RPMI7951 (cell line): ENCODE results near the gene MKKS. TPM values are rescaled to one million over a fixed set of nuclear protein-coding genes. Genes with fewer than 3 reads are reported as not detected.
"Not testable (repeated sequence)": the region's sequence is repeated elsewhere in the genome, so short reads cannot be mapped to it uniquely, and the experiment has no call there.

Experiments
- DNase-seq: peaks from one replicate; pipeline ENCODE4 v3.0.0-alpha.2; 2012; ENCODE audit warnings: low read depth
- total RNA-seq: library from RNA; depleted of rRNA; stranded (reverse); fragments of >200 nt; shearing (Covaris generic); gene quantifications from 2 replicates; pipeline ENCODE4 v1.2.3, GENCODE V29; 2014

The MKKS gene
- total RNA-seq, 1 experiment from 2014 or later, result 29.7 TPM

- DNase-seq, result no peak
These were observed 15.2 kb upstream of the MKKS start for GRCh38 chr20:10449270-10449669.

- DNase-seq, result peak; percentile 49
These were observed 14.5 kb upstream of the MKKS start for GRCh38 chr20:10448270-10449156.

DNA sequence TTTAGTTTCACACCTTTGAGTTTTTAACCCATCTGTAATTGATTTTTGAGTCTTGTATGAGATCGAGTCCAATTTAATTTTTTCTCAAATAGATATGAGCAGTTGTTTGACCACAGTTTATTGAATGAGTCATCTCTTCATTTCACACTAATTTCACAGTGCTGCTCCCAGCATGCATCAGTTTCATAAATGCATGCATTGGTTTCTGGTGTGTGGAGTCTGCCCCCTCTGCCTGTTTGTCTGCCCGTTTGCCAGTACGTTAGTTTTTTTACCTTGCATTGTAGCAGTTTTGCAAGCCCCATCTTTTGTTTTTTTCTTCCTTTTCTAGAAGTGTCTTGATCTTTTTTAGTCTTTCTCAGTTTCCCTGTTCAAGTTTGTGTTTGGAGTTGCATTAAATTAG, 13.0 kb upstream of the MKKS start:
- DNase-seq, result peak; percentile 88

GRCh38 chr20:10445758-10446157, 11.7 kb upstream of the MKKS start:
- no peak for DNase-seq

- DNase-seq, result no peak
These were observed 9.9 kb upstream of the MKKS start for GRCh38 chr20:10443936-10444335.

DNA sequence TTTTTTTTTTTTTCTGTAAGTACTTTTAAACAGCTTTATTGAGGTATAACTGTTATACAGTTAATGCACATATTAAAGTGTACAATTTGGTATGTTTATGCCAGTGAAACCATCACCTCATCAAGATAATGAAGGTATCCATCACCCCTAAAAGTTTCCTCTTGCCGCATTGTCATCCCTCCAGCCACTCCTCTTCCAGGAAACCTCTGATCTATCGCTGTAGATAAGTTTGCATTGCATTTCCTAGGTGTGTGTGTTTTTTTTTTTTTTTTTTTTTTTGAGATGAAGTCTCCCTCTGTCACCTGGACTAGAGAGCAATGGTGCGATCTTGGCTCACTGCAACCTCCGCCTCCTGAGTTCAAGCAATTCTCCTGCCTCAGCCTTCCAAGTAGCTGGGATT, 4.2 kb upstream of the MKKS start:
- no peak for DNase-seq

DNA sequence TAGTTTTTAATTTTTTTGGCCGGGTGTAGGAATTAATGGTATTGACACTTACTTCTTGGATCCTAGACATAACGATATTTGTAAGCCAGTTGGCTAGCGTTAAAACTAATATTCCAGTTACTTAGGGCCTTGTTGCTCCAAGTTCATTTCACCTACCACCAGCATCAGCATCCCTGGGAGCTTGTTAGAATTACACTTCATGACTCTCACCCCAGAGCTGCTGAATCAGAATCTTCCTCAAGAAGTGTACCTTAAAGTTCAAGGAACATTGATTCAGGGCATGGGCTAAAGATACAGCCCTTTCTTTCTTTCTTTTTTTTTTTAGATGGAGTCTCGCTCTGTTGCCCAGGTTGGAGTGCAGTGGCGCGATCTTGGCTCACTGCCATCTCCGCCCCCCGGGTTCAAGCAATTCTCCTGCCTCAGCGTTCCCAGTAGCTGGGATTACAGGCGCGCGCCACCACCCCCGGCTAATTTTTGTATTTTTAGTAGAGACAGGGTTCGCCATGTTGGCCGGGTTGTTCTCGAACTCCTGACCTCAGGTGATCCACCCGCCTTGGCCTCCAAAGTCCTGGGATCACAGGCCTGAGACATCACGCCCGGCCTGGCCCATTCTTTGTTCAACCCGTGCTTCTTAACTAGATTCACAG, 2.2 kb upstream of the MKKS start:
- no peak for DNase-seq

DNA sequence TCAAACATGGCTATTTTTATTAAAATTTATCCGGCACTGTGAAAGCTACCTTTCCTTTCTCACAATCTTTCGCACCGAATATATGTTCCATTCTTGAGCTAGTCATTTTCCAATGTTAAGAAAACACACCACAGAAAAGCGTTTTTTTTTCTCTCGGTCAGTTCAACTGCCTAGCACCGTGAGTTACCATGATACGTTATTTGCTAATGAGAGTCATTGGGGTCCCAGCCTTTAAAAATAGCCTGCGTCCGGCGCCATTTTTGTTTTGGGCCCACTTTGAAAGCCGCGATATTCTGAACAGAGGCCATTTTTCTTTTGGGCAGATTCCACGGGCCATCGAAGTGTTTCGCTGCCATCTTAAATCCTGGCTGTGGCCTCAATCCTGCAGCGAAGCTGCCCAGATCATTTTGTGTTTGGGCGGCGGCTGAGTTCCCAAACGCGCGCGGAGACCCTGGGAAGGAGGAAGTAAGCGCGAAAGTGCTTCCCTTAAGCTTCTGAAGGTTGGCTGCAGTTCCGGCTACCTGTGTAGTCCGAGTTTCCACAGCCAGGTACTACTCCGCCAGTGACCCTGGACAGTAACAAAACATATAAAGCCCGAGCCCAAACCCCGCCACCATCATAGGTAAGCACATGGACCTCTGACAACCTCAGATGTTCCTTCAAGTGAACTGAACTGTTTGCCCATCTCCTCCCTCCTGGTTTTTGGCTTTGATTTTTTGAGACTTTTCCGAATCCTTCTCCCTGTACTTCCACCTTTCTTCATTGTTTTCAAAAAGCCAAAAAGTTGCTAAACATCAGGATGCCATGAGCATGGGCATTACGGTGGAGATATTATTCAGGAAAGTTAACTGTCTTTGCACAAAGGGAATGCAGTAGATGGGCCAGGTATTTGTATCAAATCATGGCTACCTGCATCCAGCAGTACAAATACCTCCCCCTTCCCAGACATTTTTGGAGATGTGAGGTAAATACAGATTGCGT, 1.1 kb upstream of the MKKS start, which contains the start of gene SLX4IP:
TSS of gene SLX4IP (plus strand) at position 474 of the 981 bp plus-strand sequence. CDS start 22,900 bp downstream, outside the sequence.
- peak; percentile 97 for DNase-seq

DNA sequence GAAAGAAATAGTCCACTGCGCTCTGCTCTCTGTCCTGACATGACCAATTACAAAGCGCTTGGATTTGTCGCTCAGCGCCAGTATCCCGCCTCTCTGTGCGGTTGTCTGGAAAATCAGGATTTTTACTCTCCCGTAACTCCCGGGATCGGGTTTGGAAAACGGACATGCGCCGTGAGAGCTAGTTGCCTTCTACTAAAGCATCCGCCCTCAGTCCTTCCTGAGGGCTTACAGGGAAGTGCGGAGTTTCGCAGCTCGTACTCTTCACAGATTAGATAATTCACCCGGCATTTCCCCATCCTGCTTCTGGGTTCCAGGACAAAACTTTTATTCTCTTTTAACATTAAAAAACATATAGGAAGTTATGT, 427 bp upstream of the MKKS start:
- DNase-seq, result peak; percentile 100

DNA sequence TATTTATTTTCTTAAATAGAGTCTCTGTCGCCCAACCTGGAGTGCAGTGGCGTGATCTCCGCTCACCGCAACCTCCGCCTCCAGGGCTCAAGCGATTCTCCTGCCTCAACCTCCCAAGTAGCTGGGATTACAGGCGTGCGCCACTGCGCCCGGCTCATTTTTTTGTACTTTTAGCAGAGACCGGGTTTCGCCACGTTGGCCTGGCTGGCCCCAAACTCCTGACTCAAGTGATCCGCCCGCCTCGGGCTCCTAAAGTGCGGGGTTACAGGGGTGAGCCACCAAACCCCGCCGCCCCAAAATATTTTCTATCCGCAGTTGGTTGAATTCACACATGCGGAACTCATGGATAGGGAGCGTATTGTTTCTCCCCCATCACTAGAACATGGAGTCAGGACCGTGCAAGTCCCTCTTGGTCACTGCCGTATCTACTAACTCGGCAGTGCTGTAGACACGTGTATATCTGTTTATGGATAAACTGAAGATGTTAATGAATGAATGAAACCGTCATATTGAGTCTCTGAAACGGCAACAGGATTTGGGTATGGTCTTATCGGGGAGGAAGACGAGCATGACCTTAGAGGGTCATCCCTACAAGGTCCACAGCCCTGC, 904 bp downstream of the MKKS start:
- peak; percentile 47 for DNase-seq

DNA sequence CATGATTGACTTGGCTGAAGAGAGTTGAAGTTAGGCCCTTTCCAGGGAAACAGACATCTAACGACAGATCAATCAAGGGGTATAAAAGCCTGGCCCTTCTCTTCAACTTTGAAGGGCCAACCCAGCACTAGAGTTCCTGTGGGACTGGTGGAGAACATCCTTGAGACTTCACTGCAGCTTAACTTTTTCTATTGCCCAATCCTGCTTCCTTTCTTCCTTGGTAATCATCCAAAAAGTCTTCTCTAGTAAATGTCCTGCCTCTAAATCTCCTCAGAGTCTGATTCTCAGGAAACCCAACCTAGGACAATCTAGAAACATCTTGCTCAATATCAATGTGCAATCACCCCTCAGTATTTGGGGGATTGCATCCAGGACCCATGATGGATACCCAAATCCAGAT, 1.9 kb downstream of the MKKS start:
- DNase-seq, result peak; percentile 22

GRCh38 chr20:10430704-10431103, 3.3 kb downstream of the MKKS start:
- peak; percentile 62 for DNase-seq

GRCh38 chr20:10430000-10430466, 4.0 kb downstream of the MKKS start:
- peak; percentile 81 for DNase-seq

DNA sequence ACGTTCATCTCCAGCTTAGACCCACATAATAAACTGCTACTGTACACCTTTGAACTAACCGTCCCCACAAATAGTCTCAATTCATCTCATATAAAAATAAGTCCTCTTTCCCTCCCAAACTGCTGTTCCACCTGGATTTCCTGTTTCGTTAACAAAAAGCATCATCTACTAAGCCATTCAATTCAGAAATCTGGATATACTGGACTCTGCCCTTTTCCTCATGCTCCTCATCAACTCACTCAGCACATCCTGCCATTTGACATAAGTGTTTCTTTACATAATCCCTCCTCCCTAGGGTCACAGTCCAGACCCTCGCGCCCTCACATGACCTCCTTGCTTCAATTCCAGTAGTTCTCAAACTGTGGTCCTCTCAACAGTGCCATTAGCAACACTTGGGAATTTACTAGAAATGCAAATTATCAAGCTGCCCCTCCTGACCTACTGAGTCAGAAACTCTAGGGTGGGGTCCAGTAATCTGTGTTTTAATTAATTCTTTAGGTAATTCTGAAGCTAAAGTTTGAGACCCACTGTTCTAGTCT, 4.5 kb downstream of the MKKS start:
- no peak for DNase-seq

DNA sequence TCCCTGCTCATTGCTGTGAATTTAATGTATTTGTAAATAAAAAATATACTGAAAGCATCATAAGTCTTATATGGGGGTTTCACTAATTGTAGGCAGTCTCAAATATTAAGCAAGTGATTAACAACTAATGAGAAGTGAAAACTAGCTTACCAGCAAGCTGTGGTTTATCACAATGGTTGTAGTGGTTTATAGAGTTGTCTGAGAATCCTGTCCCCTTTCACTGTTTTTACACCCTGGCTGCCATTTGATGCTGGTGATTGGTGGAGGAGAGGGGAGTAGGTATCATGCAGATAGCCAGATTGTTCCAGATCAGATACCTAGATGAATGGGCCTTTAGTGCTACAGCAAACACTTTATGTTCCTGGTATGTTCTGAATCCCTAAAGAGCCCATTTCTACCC, 6.0 kb downstream of the MKKS start:
- DNase-seq, result no peak

- DNase-seq, result peak; percentile 77
These were observed 6.8 kb downstream of the MKKS start for GRCh38 chr20:10427060-10427692.

GRCh38 chr20:10423735-10424134, 10.3 kb downstream of the MKKS start:
- no peak for DNase-seq

DNA sequence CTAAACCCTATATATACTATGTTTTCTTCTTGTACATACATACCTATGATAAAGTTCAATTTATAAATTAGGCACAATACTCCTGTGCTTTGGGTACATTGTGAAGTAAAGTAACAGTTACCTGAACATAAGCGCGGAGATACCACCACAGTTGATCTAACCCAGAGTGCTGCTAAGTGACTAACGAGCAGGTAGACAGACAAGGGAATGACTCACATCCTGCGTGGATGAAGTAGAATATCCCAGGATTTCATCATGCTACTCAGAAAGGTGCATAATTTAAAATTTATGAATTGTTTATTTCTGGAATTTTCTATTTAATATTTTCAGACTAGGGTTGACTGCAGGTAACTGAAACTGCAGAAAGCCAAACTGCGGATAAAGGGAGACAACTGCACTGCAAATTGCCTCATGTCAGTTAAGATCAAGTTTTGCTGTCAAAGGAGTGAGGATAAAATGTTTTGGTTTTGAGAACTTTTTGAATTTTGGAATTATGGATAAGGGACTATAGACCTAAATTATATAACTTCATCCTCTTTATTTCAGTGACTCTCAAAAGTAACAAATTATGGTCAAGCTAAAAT, 14.4 kb downstream of the MKKS start:
- peak; percentile 29 for DNase-seq

DNA sequence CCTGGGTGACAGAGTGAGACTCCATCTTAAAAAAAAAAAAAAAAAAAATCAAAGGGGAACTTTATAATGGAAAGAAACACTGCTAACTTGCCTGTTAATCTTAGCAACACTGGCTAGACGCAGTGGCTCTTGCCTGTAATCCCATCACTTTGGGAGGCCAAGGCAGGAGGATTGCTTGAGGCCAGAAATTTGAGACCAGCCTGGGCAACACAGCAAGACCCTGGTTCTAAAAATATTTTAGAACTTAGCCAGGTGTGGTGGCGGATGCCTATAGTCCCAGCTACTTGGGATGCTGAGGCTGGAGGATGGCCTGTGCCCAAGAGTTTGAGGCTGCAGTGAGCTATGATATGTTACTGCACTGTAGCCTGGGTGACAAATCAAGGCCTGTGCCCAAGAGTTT, 16.8 kb downstream of the MKKS start:
- DNase-seq, result not testable (repeated sequence)

GRCh38 chr20:10415013-10415650, 18.9 kb downstream of the MKKS start:
- DNase-seq, result peak; percentile 88
